Activated CD4-positive, alpha-beta T cell treated with anti-CD3 and anti-CD28 coated beads, Interleukin-2, amount 50 U/mL, for 24 hours (primary cell): ENCODE results near the gene CHMP1A.
"Not testable (repeated sequence)": the region's sequence is repeated elsewhere in the genome, so short reads cannot be mapped to it uniquely, and the experiment has no call there.

Source experiments
- DNase-seq, 2 donors: peaks; one replicate each; pipeline ENCODE4 v3.0.0-alpha.2; 2020; ENCODE audit warnings: low read depth in 1 of 2, low spot score in 1 of 2

CHMP1A gene

GRCh38 chr16:89657442-89658220, at the start of gene CHMP1A, which contains the start of gene SPATA33:
Gene CHMP1A, minus strand, starts transcription at chr16:89657708. Its CDS starts 120 bp downstream, at chr16:89657588.
Gene SPATA33, plus strand, starts transcription at chr16:89657836. Its CDS starts 76 bp downstream, at chr16:89657912.
- peak; percentile 88 to 91 for DNase-seq

- no peak for DNase-seq
Observed at GRCh38 chr16:89706518-89707260, 49.2 kb upstream of the CHMP1A start.

GRCh38 chr16:89705006-89705405, 47.5 kb upstream of the CHMP1A start:
- no peak for DNase-seq

GRCh38 chr16:89704281-89704680, 46.8 kb upstream of the CHMP1A start:
- no peak for DNase-seq

DNA sequence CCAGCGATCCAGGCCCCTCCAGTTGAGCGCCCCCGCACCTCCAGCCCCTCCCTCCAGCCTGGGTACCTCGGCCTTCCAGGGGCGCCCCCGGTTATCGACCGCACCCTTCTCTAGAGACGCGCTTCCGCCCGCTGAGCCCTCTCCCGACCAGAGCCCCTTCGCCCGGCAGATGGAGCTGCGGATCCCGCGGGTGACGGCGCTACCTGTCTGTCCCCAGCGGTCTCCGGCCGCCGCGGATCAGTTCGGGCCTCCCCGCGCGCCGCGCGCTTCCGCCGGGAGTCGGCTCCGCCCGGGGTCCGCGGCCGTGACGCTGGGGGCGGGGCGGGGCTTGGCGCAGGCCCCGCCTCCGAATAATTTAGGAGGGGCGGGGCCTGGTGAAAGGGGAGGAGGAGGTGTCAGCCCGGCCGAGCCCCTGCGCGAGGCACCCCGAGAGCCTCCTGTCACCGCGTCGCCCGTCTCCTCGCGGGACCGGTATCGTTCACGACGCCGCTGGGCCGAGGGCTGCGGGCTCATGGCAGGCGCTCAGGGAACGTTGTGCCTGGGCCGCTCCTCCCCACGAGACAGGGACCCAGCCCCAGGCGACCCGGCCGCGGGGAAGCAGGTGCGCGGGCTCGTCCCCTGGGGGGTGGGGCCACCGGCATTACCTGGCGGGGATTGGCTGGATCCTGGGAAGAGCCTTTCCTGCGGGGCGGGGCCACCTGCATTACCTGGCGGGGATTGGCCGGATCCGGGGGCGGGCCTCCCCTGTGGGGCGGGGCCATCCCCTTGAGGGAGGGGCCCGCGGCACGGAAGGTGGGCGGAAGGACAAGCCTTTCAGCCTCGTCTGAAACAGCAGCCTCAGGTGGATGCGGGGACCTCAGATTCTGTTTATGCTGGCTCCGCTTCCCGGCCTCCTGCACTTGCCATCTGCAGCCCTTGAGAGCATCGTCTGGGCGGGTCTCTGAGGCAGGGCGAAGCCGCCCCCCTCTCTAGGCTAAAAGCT, 44.2 kb upstream of the CHMP1A start, which contains the start of gene SPATA2L:
Gene SPATA2L (minus strand): TSS at position 281 of the 982 bp plus-strand sequence. CDS start 473 bp downstream, outside the sequence.
- peak; percentile 95 for DNase-seq

DNA sequence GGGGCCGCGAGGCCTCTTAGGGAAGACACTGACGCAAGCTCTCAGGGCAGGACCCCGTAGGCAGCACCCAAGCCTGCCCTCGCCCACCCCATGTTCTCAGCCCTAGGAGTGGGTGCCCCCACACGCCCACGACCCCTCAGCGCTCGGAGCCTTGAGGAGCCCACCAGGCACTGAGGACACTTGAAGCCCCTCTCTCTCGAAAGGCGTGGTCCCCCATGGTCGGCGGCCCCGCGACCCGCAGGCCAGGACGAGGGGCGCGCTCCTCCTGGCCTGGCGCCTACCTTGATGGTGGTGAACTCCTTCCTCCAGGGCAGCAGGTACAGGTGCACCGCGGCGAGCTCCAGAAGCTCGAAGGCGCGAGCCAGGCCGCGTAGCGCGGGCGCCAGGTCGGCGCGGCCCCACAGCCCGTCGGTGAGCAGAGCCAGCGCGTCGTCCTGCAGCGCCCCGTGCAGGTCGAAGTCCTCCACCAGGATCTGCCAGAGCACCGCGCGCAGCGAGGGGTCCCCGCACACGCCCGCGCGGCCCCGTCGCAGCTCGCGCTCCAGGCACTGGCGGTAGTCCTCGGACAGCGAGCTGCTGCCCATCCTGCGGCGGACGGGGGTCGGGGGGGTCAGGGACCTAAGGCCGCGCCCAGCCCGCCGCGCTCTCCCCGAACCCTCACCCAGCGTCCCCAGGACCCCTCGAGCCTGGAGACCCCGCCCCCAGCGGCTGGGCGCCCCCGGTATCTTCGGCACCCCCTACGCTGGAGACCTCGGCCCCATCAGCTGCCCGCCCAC, 43.3 kb upstream of the CHMP1A start:
- DNase-seq: peak in 1 of 2 donors; percentile 22

DNA sequence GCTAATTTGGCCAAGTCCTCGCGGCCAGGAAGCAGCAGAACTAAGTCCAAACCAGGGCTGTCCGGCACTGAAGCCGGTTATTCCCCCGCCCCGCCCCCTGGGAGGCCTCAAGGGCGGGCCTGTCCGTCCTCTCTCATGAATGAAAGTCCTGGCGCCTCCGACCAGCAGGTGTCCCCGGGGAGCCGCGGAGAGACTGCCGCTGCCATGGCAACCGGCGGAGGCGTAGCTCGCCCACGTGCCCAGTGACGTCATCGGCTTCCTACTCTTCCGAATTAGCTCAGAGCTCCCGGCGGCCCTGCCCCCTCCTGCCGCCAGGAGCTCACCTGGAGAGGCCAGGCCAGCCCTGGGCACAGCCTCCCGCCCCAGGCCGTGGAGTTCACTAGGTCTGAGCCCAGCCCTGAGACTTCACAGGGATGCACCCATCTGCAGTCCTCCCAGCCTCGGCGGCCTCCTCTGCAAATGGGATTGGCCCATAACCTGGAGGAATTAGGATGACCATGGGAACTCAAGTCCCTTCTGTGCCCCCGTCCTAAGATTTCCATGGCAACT, 42.7 kb upstream of the CHMP1A start:
- DNase-seq: peak; percentile 93 to 96

DNA sequence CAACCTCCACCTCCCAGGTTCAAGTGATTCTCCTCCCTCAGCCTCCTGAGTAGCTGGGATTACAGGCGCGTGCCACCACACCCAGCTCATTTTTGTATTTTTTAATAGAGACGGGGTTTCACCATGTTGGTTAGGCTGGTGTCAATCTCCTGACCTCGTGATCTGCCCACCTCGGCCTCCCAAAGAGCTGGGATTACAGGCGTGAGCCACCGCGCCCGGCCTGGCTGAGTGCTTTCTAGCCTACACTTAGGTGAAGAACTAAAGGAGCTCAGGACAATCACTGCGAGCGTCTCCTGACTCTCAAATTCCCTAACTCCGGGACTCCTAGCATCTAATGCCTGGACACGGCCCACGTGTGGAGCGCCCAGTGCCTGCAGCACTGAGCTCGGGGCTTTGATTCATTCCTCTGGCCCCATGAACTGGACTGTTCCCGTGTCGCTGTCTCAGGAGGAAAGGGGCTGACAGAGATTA, 42.2 kb upstream of the CHMP1A start:
- not testable (repeated sequence) for DNase-seq

DNA sequence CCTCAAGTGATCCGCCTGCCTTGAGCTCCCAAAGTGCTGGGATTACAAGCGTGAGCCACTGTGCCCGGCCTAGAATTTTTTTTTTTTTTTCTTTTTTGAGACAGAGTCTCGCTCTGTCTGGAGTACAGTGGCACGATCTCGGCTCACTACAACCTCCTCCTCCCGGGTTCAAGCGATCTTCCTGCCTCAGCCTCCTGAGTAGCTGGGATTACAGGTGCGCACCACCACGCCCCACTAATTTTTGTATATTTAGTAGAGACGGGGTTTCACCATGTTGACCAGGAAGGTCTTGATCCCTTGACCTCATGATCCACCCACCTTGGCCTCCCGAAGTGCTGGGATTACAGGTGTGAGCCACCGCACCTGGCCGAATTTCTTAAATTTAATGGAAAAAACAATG, 41.2 kb upstream of the CHMP1A start:
- DNase-seq: not testable (repeated sequence)

GRCh38 chr16:89697616-89698331, 40.3 kb upstream of the CHMP1A start:
- no peak for DNase-seq

DNA sequence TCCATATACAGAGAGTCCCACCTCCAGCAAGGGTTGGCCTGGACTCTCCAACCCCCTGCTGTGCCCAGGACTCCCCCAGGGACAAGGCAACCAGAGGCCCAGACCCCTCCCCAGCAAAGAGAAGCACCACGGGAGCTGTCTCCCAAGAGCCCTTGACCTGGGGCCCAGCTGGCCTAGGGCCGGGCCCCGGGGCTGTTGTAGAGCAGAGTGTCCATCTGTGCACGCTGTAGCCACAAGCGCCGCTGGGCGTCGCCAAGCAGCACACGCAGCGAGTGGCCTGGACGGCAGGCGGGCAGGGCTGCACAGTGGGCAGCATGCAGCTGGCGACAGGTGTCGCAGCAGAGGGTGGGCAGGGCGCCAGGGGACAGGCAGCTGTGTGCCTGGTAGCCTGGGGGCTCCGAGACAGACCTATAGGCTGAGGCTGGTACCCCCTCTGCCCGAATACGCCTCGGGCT, 39.7 kb upstream of the CHMP1A start:
- DNase-seq: no peak

DNA sequence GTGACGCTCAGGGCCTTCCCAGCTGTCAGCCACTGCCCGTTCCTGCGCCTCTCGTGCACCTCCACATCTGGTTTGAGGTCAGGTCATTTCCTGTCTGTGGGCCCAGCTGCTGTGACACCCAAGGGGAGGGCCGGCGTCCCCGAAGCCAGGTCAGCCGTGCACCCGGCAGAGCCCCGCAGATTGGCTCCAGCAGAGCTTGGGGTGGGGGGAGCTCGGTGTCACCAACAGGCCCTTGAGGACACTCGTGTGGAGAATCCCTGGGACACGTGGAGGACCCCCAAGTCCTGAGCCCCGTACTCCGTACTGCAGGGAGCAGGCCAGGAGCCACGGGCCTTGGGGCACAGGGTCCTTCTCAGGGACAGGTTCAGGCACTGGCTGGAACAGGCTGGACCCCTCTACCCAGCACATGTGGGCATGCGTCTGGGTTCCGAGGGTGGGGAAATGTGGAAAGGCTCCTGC, 39.2 kb upstream of the CHMP1A start:
- no peak for DNase-seq

DNA sequence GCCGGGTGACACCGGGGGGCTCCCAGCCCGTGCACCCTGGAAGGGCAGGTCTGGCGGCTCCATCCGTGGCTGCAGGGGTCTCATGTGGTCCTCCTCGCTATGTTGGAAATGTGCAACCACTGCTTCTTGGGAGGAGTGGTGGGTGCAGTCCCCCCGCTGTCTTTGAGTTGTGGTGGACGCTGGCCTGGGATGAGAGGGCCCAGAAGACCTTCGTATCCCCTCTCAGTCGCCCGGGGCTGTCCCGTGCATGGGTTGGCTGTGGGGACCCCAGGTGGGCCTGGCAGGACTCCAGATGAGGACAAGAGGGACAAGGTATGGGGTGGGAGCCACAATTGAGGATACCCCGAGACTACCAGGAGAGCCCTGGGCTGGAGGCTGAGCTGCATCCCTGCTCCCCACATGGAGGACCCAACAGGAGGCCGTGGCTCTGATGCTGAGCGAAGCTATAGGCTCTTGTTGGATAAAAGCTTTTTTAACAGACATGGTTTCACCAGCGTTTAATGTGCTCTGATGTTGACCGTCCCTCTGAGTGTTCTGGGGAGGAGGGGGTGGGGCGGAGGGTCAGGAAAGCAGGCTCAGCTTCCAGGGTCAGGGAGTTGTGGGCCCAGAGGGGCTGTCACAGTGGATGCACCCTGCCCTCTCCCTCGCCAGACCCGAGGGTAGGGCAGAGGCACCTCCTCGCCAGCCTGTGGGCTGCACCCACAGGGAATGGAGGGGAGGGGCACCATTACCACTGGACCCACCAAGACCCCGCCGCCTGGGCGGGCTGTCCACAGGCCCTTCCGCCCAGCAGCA, 38.6 kb upstream of the CHMP1A start:
- DNase-seq: no peak

DNA sequence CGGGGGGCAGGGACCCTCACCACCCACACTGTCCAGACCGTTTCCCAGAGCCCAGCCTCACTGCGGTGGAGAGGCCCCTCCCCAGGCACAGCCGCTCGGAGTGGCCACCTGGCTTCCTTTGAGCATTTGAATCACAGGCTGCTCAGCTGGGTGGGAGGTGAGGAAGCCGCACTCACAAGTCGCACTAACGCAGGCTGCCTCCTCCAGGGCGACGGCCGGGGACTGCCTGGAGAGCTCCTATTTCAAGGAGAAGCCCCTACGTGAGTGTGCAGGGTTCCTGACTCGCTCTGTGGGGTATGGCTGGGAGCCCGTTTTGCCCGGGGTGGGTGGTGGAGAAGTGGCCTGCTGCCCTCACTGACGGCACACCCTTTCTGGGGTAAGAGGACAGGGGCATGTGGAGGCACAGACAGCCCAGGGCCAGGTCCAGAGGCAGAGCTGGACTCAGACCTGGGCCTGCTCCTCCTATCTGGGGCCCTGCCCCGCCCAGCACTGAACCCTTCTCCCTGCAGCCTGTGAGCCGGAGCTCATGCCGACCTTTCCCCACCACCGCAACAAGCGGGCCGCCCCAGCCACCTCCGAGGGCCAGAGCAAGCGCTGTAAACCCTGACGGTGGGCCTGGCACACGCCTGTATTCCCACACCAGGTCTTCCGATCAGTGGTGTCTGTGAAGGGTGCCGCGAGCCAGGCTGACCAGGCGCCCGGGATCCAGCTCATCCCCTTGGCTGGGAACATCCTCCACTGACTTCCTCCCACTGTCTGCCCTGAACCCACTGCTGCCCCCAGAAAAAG, 37.8 kb upstream of the CHMP1A start:
- no peak for DNase-seq

GRCh38 chr16:89694784-89695085, 37.2 kb upstream of the CHMP1A start:
- not testable (repeated sequence) for DNase-seq

DNA sequence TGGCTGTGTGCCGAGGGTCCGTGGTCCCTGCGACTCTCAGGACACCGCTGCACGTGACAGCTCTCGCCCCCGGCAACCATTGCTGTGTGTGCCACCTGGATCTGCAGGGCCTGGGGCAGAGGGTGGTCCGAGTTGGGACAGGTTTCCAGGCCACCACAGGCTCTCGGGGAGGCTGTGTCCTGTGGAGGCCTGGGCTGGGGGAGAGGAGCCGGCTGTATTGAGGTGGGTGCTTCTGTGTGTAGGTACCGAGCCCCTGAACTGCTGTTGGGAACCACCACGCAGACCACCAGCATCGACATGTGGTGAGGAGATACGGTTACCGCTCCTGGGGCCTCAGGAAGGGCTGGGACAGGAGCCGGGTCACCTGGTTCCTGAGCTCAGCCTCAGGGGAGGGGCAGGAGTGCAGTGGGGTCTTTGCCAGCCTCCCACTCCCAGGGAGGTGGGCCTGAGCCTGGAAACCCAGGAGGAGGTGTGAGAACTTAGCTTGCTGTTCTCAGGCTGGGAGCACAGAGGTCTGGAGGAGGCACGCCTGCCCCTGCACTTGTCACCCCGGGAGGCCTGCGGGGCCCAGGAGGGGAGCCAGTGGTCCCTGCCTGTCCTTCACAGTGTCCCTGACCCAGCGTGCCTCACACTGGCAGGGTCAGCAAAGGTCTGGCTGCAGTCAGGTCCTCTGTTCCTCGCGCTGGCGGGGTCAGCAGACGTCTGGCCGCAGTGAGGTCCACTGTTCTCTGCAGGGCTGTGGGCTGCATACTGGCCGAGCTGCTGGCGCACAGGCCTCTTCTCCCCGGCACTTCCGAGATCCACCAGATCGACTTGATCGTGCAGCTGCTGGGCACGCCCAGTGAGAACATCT, 36.6 kb upstream of the CHMP1A start:
- DNase-seq: no peak
